HG02623 (cell line): Measurements from ENCODE around the gene AP1G2.

Experiments used
- ATAC-seq: cut with Tn5 transposase; IDR thresholded peaks from one replicate; pipeline ENCODE4 v1.9.1; 2021; ENCODE audit warnings: moderate library complexity; ENCODE audit not compliant: unreplicated experiment

Gene AP1G2

DNA sequence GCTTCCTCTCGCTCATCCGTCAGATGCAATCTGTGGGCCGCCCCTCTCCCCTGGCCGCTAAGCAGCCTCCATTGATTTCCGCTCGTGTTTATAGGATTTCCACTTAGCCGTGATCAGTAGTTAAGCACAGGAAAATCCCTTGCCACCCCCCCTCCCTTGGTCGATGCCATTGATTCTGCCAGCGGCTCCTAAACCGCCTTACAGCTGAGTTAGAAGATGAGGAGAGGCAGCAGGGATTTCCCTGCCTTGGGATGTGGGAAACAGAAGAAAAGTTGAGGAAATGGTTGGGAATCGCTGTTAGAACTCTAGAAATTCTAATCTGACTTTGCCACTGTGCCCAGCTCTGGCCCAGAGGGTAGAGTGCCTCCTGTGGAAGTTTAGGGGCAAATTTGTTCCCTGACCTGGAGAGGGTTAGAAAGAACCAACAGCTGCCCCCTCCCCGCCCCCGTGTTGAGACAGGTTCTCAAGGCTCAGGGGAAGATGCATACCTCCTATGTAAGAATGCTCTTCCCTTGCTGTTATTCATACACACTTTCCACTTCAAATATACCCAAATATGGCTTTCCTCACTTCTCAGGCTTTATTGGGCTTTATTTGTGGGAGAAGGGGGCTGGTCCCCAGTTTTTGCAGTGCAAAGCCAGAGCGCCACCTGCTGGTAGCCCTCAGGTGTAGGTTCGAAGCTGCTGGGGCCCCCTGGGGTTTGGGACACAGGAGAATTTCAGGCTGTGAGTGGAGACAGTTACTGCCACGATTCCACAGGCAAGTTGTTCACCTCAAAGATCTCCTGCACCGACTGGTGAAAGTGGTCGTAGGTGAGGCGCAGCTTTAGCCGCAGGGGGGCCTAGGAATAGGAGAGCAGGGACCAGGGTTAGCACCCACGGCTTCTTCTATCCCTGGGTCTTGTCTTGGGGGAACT, 8.3 kb downstream of the AP1G2 start:
- no peak for ATAC-seq

DNA sequence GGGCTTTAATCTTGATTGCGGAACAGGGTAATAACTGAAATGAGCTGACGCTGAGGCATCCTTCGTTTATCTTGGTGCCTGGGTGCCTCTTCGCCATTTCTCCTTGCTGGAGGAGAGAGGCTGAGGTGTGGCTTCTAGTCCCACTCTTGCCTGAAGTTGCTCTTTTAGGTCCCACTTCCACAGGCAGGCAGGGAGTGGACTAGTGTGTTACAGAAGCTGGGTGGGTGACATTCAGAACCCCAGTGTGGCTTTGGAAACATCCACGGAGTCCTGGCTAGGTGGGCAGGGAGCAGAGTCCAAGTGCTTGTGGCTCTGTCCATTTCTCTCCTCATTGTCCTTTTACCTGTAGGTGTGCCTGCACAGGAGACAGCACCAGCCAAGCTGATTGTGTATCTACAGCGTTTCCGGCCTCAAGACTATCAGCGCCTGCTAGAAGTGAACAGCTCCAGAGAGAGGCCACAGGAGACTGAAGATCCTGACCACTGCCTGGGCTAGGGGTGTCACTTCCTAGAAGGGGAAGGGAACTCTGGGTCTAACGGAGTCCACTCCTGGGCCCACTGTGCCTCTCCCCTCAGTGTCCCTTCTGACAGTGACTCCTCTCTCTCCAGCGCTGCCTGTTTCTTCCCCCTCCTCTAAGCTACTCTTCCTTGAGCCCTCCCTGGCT, 9.1 kb downstream of the AP1G2 start:
- ATAC-seq = no peak

DNA sequence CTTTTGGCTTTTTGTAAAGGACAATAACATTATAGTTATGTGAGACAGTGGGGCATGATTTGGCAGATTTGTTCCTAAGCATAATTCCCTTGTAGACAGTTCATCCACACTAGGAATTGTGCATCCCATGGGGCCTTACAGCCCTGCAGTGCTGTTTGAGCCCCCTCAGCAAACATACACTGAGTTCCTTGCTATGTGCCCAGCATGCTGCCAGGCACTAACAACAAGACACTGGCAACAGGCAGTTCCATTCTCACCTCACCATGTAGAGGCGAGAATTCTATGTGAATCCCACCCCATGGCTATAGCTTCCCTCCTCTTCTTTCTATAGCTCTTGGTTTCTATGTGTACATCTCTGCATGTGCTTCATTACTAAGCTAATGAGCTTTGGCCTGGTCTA, 9.6 kb downstream of the AP1G2 start:
- no peak for ATAC-seq

GRCh38 chr14:23557521-23557920, 10.1 kb downstream of the AP1G2 start:
- no peak for ATAC-seq

DNA sequence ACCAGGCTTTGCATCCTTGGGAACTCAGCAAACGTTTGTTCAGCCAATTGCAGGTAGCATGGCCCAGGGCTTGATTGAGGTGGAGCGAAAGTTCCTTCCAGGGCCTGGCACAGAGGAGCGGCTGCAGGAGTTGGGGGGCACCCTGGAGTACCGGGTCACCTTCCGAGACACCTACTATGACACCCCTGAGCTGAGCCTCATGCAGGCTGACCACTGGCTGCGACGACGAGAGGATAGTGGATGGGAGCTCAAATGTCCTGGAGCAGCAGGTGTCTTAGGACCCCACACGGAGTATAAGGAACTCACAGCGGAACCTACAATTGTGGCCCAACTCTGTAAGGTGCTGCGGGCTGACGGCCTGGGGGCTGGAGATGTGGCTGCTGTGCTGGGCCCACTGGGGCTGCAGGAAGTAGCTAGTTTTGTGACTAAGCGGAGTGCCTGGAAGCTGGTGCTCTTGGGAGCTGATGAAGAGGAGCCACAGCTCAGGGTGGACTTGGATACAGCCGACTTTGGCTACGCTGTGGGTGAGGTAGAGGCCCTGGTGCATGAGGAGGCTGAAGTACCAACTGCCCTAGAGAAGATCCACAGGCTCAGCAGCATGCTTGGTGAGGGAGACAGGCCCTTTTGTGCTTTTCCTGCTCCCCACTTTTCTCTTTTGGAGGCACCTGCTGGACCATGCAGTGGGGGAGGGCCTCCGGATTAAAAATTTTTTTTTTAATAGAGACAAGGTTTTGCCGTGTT, 10.7 kb downstream of the AP1G2 start:
- ATAC-seq = no peak

DNA sequence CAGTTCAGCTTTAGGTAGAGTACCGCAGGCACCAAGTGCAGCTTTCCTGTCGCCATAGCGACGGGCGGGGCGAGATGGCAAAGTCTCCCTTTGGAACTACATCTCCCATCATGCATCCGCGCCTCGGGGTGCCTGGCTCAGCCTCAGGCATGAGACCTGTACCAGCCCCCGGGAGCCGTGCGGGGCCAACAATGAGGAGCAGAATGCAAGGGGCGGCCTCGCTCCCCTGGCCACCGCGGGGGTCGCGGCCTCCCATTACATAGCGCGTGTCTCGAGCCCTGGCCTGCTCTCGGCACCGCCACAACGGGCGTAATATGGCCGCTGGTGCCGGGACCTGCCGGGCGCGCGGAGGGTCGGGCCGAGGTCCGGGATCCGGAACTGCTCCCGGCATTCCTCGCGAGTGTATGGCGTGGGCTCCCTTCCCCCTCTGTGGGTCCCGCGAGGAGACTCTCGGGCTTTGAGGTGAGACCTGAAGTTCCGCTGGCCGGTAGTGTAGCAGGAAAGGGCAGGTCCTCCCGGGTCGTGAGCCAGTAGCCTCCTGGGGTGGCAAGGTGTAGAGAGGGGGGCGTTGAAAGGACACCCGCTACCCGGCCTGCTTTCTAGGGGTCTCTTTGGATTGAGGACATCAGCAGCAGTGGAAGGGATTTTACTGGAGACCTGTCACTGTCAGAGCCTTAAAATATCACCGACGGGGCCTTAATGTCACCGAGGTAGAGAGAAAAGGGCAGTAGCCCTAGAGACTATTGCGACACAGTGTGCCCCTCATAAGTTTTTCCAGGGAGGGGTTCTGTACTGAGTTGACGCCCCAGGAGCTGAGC, 11.5 kb downstream of the AP1G2 start, which contains the start of gene THTPA:
THTPA (plus strand) TSS at position 390 of the 818 bp plus-strand sequence. CDS start 487 bp downstream, outside the sequence.
- ATAC-seq = peak; percentile 87

GRCh38 chr14:23555533-23555881, 12.1 kb downstream of the AP1G2 start:
- ATAC-seq = no peak

GRCh38 chr14:23551266-23552028, 16.1 kb downstream of the AP1G2 start, which contains the start of gene ZFHX2:
Gene ZFHX2, minus strand, starts transcription at chr14:23551765. Its CDS starts 16,440 bp downstream, at chr14:23535325.
- ATAC-seq = peak; percentile 55

DNA sequence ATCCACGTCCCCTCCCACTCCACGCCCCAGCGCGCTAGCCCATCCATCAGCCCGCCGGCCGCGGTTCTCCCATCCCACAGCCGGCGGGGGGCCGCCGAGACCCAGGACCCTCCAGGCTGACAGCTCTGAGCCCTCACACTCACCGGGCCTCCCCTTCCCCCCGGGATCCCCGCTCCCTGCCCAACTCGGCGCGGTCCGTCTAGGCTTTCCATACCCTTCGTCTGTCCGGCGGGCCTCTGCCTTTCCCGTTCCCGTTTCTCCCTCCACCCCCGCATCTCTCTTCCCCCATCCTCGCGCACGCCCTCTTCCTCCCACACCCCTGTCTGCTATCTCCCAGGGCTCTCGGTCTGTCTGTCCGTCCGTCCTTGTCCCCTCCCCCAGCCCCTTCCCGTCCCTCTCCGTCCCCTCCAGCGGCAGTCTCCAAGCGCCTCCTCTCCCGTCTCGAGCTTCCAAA, 16.8 kb downstream of the AP1G2 start:
- ATAC-seq = no peak

- no peak for ATAC-seq
Measured at GRCh38 chr14:23550131-23550811, 17.3 kb downstream of the AP1G2 start.

GRCh38 chr14:23548351-23549318, 19.0 kb downstream of the AP1G2 start:
- no peak for ATAC-seq

DNA sequence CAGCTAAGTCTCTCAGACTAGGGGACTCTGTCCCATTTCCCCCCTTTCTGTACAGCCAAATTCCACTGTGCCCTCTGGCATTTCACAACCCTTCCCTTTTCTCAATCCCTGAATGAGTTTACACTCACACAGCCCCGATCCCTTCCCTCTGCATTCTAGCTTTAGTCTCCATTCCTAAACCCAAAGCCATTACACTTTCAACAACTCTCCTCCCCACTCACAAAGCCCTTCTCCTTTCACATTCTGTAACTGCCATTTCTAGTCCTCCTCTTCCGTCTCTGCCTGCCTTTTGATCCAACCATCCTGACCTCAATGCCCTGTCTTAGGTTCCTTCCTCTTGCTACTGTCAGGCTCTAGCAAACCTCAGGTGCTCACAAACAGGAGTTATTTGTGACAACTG, 19.7 kb downstream of the AP1G2 start:
- no peak for ATAC-seq

GRCh38 chr14:23546450-23547035, 21.0 kb downstream of the AP1G2 start:
- no peak for ATAC-seq

DNA sequence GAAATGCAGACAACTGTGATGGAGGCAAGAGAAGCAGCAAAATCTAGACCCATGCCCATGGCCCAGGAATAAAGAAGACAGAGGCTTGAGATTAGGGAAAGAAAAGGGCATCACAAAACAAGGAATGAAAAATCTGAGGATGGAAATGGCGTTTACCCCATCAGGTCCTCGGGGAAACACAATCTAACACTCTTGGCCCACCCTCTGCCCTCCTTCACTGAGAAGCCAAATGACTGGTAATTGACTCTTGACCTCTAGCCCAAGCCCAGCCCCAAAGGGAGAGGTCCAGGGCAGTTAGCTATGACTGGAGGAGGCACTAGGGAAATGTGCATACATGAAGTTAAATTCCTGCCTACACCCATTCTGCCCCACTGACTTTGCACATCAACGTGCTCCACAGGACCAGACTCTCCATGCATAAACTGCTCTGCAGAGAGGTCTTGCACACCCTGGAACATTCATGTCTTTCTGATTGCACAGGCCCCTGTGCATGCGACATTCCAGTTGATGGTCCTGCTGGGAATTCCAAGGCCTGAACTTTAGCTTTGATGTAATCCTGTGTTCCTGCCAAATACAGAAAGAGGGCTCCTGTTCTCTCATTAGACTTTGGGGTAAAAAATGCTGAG, 21.7 kb downstream of the AP1G2 start:
- ATAC-seq = no peak

DNA sequence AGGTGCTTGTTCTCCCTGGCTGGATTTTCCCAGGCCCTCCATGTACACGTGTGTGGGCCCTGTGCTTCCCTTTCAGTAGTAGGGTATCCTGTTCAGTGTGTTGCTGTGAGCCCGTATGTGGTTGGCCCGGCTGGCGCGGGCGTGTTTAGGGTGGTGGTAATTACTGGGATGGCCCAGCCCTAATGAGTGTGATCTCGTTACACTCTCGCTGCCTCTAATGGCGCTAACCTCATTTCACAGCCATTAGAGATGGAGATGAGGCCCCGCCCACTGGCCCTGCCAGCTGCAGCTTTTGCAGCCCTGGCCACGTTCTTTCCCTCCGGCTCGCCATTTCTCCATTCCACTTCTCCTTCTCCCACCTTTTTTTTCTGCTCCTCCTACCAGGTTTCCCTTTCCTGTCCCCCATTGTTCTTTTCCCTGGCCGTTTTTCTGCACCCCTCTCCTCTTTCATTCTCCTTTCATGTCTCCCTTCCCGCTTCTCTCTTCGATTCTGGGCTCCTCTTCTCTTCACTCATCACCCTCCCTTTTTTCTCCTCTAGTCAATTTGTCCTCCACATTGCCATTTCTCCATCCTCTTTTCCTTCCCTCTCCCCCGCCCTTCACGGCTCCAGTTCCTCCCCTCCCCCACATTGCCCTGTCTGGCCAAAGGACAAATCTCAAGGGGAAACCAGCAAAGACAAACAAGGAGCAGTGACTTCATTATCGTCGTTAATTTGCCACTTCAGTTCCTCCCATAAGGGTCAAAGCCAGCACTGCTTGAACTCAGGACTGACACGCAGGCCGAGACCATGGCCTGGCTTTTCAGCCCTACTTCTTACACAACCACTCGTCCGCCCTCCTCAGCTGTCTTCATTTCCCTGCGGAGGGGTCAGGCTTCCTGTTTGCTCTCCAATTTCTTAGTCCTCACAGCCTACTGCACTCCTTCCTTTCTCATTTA, 22.8 kb downstream of the AP1G2 start:
- ATAC-seq = no peak

DNA sequence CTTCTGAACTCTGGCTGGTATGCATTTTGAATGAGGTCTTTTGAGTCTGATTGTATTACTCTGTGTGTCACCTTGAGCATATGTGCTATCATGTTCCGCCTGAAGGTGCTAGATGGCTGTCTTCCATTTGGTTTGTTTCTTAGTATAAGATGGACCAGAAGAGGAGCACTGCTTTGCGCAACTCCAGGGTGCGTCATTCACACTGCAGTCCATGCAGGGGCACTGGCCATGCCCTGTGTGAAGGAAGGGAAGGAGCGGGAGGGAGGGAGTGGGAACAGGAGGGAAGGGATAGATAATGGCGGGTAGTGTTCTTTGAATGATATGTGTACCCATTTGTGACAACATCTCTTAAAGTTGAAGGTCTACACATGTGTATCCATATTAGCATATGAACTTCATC, 24.2 kb downstream of the AP1G2 start:
- no peak for ATAC-seq
